ENCODE results near the gene CDCA7L. TPM values are rescaled to one million over a fixed set of nuclear protein-coding genes. Genes with fewer than 3 reads are reported as not detected.
A peak's percentile ranks its signal among the peaks of the same experiment; 100 is the strongest.

CDCA7L gene, protein sequence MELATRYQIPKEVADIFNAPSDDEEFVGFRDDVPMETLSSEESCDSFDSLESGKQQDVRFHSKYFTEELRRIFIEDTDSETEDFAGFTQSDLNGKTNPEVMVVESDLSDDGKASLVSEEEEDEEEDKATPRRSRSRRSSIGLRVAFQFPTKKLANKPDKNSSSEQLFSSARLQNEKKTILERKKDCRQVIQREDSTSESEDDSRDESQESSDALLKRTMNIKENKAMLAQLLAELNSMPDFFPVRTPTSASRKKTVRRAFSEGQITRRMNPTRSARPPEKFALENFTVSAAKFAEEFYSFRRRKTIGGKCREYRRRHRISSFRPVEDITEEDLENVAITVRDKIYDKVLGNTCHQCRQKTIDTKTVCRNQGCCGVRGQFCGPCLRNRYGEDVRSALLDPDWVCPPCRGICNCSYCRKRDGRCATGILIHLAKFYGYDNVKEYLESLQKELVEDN
- total RNA-seq, result 12.0 TPM

DNA sequence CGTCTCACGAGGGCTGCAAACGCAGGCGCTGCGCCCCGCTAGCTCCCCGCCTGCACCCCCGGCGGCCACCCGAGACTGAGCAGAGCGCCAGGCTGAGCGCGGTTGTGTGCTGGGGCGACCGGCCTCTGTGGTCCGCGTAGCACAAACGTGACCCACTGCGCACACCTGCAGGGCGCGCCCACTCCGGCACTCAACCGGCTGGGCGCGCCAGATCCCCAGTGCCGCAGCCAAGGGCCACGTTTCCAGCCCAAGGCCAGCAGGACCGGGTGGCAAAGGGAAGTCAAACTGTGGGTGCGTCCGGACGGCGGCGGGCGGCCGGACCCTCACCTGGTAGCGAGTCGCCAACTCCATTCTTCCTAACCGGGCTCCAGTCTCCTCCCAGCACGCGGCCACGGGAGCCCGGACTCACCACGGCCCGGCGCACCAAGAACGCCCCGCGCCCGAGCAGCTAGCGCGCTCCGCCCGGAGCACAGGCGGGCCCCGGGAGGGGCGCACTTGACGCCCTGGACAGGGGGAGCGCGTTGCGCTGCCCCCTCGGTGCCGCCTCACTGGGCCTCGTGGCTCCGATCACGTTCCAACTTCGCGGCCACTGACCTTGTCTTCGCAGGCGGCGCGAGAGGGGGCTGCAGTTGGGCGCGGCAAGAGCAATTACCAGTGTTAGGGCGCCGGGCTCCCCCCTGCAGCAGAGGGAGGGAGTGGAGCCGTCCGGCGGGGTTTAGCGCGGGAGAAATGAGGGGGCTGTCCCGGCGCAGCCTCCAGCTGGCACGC, at the start of gene CDCA7L:
Gene CDCA7L (minus strand): TSS at position 446 of the 768 bp plus-strand sequence. CDS start 95 bp downstream, at position 351.
- peak; percentile 57 for DNase-seq (ENCODE audit: low spot score)

- DNase-seq (ENCODE audit: low spot score), result no peak
Measured at GRCh38 chr7:21986096-21986495, 40.4 kb upstream of the CDCA7L start.

- DNase-seq (ENCODE audit: low spot score), result no peak
Measured at GRCh38 chr7:21984042-21984441, 38.3 kb upstream of the CDCA7L start.

DNA sequence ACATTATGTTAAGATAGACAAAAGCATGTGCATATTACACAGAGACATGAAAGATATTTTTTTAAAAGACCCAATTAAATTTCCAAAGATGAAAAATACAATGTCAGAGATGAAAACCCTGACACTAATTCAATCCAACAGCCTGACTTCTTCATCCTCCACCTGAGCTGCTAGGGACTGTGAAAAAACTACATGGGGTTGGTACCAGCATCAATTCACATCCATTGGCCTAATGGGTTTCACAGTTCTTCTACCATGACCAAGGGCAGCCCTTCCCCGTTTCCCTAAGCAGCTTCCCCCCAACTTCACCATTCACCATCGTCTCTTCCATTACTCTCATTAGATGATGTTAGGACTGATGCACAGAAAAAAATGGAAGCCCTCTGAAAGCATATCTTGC, 37.4 kb upstream of the CDCA7L start:
- DNase-seq (ENCODE audit: low spot score), result no peak

GRCh38 chr7:21981524-21981923, 35.8 kb upstream of the CDCA7L start:
- no peak for DNase-seq (ENCODE audit: low spot score)

GRCh38 chr7:21980926-21981500, 35.3 kb upstream of the CDCA7L start:
- no peak for DNase-seq (ENCODE audit: low spot score)

DNA sequence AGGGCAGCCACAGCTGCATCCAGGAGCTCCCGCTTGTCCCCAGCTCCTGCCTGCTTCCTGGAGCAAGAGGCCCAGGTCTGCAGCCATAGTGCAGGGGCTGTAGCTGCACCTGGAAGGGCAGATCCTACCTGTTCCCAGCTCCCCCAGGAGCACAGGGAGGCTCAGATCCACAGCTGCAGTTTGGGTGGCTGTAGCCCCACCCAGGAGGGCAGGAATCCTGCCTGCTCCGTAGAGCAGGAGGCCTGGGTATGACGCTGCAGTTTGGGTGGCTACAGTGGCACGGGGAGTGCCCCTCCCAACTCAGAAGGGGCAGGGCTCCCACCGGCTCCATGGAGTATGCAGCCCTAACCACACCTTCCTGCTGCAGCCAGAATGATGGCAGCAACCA, 26.7 kb upstream of the CDCA7L start:
- no peak for DNase-seq (ENCODE audit: low spot score)

DNA sequence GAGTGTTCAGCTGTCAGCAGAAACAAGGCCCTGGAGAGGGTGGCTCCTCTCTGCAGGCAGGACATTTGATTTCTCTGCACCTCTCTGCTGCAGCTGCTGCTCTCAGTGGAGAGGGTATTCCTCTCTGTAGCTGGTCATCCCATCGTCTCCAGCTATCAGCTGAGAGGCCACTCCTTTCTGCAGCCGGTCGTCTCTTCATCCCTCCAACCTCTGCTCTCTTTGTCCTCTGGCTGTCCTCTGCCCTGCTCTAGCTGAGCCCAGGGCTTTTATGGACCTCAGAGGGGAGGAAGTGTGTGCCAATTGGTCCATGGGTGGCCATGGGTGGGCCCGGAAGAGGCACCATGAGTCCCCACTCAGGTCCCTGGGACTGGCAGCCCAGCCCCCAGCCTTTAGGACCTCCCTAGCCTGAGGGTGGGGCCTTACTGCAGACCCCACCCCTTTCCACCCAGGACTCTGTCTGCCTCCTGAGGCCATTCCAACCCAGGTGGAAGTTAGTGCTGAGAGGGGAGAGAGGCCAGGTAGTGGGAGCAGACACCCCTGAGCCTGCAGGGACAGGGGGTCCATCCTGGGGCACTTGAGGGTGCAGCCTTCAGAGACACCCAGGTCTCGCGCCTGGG, 26.2 kb upstream of the CDCA7L start:
- DNase-seq (ENCODE audit: low spot score), result no peak

GRCh38 chr7:21969822-21970221, 24.1 kb upstream of the CDCA7L start:
- no peak for DNase-seq (ENCODE audit: low spot score)

- no peak for DNase-seq (ENCODE audit: low spot score)
Measured at GRCh38 chr7:21967598-21968003, 21.9 kb upstream of the CDCA7L start.

DNA sequence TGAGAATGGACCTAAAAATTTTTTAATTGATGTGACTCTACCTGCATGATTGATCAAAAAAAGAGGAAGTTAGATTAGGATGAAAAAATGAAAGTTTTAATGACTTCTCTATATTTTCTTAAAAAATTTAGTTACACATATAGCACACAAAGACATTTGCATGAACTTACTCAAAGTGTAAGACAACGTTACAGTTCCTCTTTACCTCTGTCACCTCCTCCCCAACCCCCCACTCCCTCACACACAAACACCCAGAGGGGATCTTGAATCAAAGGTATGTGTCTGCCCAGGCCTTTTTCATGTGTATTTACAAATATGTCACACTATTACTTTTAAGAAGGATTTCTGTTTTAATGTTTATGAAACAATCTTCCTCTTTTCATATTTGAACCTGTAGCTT, 20.6 kb upstream of the CDCA7L start:
- no peak for DNase-seq (ENCODE audit: low spot score)

GRCh38 chr7:21965291-21965690, 19.6 kb upstream of the CDCA7L start:
- no peak for DNase-seq (ENCODE audit: low spot score)

- DNase-seq (ENCODE audit: low spot score), result no peak
Measured at GRCh38 chr7:21962677-21963076, 17.0 kb upstream of the CDCA7L start.

GRCh38 chr7:21960922-21961321, 15.2 kb upstream of the CDCA7L start:
- no peak for DNase-seq (ENCODE audit: low spot score)

DNA sequence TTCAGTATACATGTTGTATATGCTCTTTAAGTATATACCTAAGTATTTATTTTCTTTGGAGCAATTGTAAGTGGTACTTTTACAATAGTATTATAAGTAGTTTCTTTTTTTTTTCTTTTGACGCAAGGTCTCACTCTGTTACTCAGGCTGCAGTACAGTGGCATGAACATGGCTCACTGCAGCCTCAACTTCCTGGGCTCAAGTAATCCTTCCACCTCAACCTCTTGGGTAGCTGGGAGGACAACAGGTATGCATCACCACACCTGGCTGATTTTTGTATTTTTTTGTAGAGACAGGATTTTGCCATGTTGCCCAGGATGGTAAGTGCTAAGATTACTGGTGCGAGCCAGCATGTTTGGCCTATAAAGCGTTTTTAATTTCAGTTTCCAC, 13.7 kb upstream of the CDCA7L start:
- DNase-seq (ENCODE audit: low spot score), result no peak

DNA sequence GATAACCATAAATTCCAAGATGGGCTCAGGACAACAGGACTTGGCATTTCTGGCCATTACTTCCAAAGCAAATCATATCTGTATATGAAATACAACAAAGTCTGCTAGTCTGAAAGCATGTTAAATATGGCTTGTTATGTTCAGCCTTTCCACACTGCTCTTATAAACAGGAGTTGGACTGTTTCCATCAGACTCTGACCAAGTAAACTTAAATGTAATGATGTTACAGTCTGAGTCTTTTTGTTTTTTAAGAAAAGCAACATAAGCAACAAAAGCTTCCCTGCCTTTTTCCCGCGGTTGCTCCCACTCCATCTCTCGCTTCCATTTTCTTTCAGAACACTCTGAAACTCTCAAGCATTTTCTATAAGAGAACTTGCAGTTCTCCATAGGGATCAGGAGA, 8.1 kb upstream of the CDCA7L start:
- DNase-seq (ENCODE audit: low spot score), result no peak

GRCh38 chr7:21948887-21949540, 3.3 kb upstream of the CDCA7L start:
- no peak for DNase-seq (ENCODE audit: low spot score)

DNA sequence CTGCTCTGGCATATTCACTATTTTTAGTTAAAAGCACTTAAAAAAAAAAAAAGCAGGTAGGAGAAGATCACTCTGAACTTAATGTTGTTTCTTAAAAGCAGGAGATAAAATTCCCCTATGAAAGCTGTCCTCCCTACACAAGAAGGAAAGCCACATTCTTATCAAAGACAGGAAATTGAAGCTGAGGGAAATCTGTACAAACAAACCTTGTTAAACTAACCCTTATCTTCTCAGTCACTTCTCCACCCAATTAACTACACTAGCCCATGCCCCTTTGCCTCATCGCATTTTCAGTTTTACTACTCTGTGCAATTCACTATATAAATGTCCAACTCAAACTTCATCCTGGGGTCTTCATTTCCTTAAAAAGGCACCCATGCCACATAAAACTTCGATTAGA, 2.7 kb upstream of the CDCA7L start:
- no peak for DNase-seq (ENCODE audit: low spot score)

GRCh38 chr7:21947946-21948345, 2.2 kb upstream of the CDCA7L start:
- DNase-seq (ENCODE audit: low spot score), result no peak

DNA sequence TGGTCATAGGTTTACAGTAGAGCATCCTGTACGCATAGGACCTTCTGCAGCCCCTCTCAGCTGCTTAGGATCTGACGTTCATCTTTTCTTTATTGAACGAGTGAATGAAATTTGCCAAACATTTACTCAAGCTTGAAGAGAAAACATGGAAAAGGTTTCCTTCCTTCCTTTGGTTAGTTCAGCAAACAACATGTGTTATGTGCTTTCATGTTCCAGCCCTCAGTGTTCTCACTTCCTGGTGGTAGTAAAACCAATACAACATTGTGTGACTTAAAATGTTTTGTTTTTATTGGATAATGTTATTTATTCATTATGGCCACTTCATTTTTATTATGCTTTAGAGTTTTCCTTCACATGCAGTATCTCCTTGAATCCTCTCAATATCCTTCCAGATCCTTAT, 1.4 kb upstream of the CDCA7L start:
- no peak for DNase-seq (ENCODE audit: low spot score)

GRCh38 chr7:21946222-21946709, 567 bp upstream of the CDCA7L start:
- DNase-seq (ENCODE audit: low spot score), result no peak

Measured in ureter (tissue), 1 donor.